ENCODE results near the gene WLS.

The WLS gene

GRCh38 chr1:68145418-68146126, 86.8 kb downstream of the WLS start:
- Histone ChIP-seq H3K4me3 (ENCODE audit: low read length) (no peak overlapping the region), H2AFZ (ENCODE audit: low read depth, low read length) (no peak overlapping the region), H3K9me3 (ENCODE audit: low read length) (no peaks in the 10 kb centered on the region), H3K36me3 (ENCODE audit: insufficient read depth, low read length) (peaks cover 75% of the 10 kb centered on the region), H3K27me3 (ENCODE audit: insufficient read depth, low read length) (no peaks in the 10 kb centered on the region), H3K4me1 (ENCODE audit: insufficient read depth, low read length) (peaks cover 33% of the 10 kb centered on the region)

DNA sequence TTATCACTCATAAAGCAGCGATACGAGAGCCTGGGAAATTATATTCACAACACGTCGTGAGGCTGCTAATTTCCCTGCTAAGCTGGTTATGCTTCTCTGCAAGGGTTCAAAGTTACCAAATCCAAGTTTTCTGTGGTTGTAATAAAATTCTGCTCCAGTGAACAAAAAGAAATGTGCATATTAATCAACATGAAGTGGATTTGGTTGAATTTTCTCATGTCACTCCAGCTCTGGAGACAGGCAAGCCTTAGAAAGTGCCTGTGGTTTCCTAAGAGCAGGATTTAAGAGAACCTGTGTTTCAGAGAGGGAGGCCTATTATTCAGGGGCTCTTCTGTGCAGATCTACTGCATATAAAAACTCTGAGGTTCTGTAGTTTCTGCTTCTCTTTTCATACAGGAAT, 87.5 kb downstream of the WLS start:
- no peaks in the 10 kb centered on the region for H3K27me3 ChIP-seq (ENCODE audit: insufficient read depth, low read length)
- no peak overlapping the region for H2AFZ ChIP-seq (ENCODE audit: low read depth, low read length)
- no peaks in the 10 kb centered on the region for H3K9me3 ChIP-seq (ENCODE audit: low read length)
- no peak overlapping the region for H3K4me3 ChIP-seq (ENCODE audit: low read length)
- H3K36me3 ChIP-seq (ENCODE audit: insufficient read depth, low read length), result peaks cover 71% of the 10 kb centered on the region
- H3K4me1 ChIP-seq (ENCODE audit: insufficient read depth, low read length), result peaks cover 40% of the 10 kb centered on the region

DNA sequence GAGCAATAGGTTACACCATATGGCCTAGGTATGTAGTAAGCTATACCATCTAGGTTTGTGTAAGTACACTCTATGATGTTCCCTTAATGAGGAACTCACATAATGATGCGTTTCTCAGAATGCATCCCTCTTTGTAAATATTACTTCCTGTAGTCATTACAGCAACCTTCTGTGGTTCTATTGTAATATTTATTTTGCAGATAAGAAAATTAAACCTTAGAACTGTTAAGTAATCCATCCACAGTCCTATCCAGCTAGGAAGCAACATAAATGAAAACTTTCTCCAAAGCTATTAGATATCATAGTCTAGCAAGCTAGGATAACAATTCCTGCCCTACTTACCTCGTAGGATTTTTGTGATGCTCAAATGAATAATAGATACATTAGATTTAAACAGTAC, 88.7 kb downstream of the WLS start:
- H3K4me1 ChIP-seq (ENCODE audit: insufficient read depth, low read length), result peaks cover 46% of the 10 kb centered on the region
- H3K36me3 ChIP-seq (ENCODE audit: insufficient read depth, low read length), result peaks cover 68% of the 10 kb centered on the region
- H3K27me3 ChIP-seq (ENCODE audit: insufficient read depth, low read length), result no peaks in the 10 kb centered on the region
- H2AFZ ChIP-seq (ENCODE audit: low read depth, low read length), result no peak overlapping the region
- no peaks in the 10 kb centered on the region for H3K9me3 ChIP-seq (ENCODE audit: low read length)
- H3K4me3 ChIP-seq (ENCODE audit: low read length), result no peak overlapping the region

GRCh38 chr1:68142461-68142860, 89.9 kb downstream of the WLS start:
- no peaks in the 10 kb centered on the region for H3K27me3 ChIP-seq (ENCODE audit: insufficient read depth, low read length)
- no peaks in the 10 kb centered on the region for H3K9me3 ChIP-seq (ENCODE audit: low read length)
- peaks cover 66% of the 10 kb centered on the region for H3K36me3 ChIP-seq (ENCODE audit: insufficient read depth, low read length)
- H3K4me3 ChIP-seq (ENCODE audit: low read length), result no peak overlapping the region
- peaks cover 46% of the 10 kb centered on the region for H3K4me1 ChIP-seq (ENCODE audit: insufficient read depth, low read length)
- H2AFZ ChIP-seq (ENCODE audit: low read depth, low read length), result no peak overlapping the region

DNA sequence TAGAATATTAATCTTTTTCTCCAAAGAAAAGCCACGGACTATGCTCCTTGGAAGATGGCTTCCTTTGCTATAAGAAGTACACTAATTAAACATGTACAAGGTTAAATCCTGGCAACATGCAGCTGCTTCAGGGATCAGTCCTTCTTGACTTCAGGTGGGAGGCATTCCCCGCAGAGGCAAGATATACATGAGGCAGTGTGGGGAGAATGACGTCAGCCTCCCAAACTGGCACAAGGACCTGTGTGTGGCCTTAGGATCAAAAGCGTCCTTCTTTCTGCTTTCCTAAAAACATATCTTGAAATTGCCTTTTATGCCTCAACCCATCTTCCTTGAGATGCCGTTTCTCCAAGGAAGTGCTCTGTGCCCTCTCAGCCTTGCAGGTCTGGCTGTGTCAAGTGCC, 90.3 kb downstream of the WLS start:
- H3K27me3 ChIP-seq (ENCODE audit: insufficient read depth, low read length), result no peaks in the 10 kb centered on the region
- no peak overlapping the region for H2AFZ ChIP-seq (ENCODE audit: low read depth, low read length)
- H3K9me3 ChIP-seq (ENCODE audit: low read length), result no peaks in the 10 kb centered on the region
- no peak overlapping the region for H3K4me3 ChIP-seq (ENCODE audit: low read length)
- H3K36me3 ChIP-seq (ENCODE audit: insufficient read depth, low read length), result peaks cover 66% of the 10 kb centered on the region
- H3K4me1 ChIP-seq (ENCODE audit: insufficient read depth, low read length), result peaks cover 46% of the 10 kb centered on the region

DNA sequence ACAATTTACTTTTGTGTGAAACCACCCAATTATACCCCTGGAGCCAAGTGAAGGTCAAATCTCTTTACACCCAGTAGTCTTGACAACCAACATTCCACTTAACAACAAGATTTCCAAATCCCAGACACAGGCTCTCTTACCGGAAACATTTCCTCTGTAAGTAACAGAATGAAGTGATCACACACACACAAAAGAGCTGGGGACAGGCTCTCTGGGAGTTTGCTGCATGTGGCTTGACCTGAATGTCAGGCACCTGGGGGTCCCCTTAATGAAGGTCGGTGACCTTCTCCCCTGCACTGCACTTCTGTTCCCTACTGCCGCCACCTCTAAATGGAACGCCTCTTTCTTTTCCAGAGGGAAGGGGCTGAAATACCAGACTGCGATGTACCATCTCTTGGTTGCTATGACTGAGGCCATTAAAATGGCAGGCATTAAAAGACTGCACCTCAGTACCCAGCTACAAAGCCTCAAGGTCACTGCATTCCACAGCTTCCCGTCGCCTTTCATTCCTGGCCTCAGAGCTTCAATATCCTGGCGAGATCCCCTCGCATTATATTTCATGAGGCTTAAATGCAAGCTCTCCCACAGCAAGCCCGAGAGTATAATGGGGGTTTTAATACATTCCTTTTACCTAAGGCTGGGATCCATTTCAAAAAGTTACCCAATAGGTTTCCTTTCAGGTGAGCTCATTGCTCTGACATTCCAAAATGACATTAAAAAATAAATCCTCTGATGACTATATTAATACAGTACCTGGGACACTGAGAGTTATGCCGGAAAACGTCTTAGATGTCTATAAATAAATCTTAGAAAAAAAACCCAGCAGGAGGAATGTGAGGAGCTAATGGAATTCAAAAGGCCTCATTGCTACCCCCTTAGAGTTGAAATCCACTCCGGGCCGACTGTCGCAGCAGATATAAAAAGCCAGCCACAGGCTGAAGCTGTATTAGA, 91.0 kb downstream of the WLS start:
- Histone ChIP-seq H3K4me3 (ENCODE audit: low read length) (no peak overlapping the region), H3K36me3 (ENCODE audit: insufficient read depth, low read length) (peaks cover 66% of the 10 kb centered on the region), H3K27me3 (ENCODE audit: insufficient read depth, low read length) (no peaks in the 10 kb centered on the region), H3K4me1 (ENCODE audit: insufficient read depth, low read length) (peaks cover 46% of the 10 kb centered on the region), H3K9me3 (ENCODE audit: low read length) (no peaks in the 10 kb centered on the region), H2AFZ (ENCODE audit: low read depth, low read length) (no peak overlapping the region)

- H3K36me3 ChIP-seq (ENCODE audit: insufficient read depth, low read length), result peaks cover 66% of the 10 kb centered on the region
- no peak overlapping the region for H2AFZ ChIP-seq (ENCODE audit: low read depth, low read length)
- H3K4me3 ChIP-seq (ENCODE audit: low read length), result no peak overlapping the region
- H3K9me3 ChIP-seq (ENCODE audit: low read length), result no peaks in the 10 kb centered on the region
- H3K27me3 ChIP-seq (ENCODE audit: insufficient read depth, low read length), result no peaks in the 10 kb centered on the region
- H3K4me1 ChIP-seq (ENCODE audit: insufficient read depth, low read length), result peaks cover 46% of the 10 kb centered on the region
Measured at GRCh38 chr1:68140536-68140935, 91.8 kb downstream of the WLS start.

DNA sequence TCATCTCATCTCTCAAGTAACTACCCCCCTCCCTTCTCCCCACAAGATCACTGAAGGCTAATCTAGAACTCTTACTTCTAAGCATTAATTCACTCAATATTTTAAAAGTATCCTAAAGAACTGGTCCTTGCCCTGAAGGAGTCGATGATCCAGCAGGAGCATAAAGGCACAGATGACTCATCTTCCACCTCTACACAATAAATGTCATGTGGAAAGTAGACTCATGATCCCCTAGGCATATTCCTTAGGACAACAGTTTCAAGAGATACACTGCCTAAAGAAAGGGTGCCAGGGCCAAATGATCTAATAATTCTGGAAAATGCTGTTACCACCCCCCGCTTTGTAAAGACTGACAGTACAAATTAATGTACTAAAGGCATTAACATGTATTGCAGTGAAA, 96.1 kb downstream of the WLS start:
- Histone ChIP-seq H3K27me3 (ENCODE audit: insufficient read depth, low read length) (no peaks in the 10 kb centered on the region), H3K4me3 (ENCODE audit: low read length) (no peak overlapping the region), H3K4me1 (ENCODE audit: insufficient read depth, low read length) (peaks cover 15% of the 10 kb centered on the region), H3K36me3 (ENCODE audit: insufficient read depth, low read length) (peaks cover 84% of the 10 kb centered on the region), H2AFZ (ENCODE audit: low read depth, low read length) (no peak overlapping the region), H3K9me3 (ENCODE audit: low read length) (no peaks in the 10 kb centered on the region)

DNA sequence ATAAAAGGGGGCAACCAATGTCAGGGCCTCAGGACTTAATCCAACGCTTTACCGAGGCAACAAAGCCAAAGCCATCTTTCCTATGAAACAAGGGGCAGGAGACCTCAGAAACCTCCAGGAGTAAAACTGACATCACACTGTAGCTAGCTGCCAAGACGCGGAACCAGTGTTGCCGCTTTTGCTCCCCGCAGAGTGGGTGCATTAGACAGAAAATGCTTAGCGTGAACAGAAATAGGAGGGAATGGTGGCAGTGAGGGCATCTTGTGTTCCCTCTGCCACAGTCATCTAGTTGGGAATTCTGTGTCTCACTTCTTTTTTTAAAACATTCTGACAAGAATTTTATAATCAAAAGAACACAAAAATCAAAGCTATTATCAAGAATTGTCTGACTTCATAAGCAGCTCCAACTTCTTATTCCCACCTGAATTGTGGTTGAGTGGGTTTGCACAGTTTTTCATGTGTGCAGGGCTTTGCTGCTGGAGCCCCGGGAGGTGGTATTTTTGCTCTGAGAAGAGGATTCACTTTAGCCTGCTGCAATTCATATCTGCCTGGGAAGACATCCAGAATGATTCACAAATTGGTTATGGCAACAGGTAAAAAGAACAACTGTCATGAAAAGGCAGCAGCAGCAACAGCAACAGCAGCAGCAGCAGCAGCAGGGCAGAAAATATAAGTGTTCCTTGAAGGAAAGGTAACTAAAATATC, 99.7 kb downstream of the WLS start:
- Histone ChIP-seq H3K9me3 (ENCODE audit: low read length) (no peaks in the 10 kb centered on the region), H3K36me3 (ENCODE audit: insufficient read depth, low read length) (peaks cover 94% of the 10 kb centered on the region), H2AFZ (ENCODE audit: low read depth, low read length) (no peak overlapping the region), H3K4me3 (ENCODE audit: low read length) (no peak overlapping the region), H3K4me1 (ENCODE audit: insufficient read depth, low read length) (no peaks in the 10 kb centered on the region), H3K27me3 (ENCODE audit: insufficient read depth, low read length) (no peaks in the 10 kb centered on the region)

DNA sequence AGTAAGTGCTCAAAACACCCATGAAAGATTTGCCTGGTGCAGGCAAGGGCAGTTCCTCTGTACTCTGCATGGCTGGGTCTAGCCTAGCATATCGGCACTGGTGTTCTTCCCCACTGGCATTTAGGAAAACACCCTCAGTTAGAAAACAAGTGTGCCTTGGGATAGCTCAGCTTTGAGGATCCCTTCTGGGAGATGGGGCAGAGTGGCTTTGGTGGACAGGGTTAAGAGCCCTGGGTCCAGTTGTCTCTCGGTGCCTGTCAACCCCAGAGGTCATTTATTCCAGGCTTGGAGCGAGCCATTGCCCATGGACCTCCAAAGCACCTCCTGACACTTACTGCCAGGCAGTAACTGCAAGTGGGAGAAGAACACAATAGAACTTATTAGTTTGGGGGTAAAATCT, 101.1 kb downstream of the WLS start:
- Histone ChIP-seq H3K4me1 (ENCODE audit: insufficient read depth, low read length) (no peaks in the 10 kb centered on the region), H2AFZ (ENCODE audit: low read depth, low read length) (no peak overlapping the region), H3K4me3 (ENCODE audit: low read length) (no peak overlapping the region), H3K9me3 (ENCODE audit: low read length) (no peaks in the 10 kb centered on the region), H3K27me3 (ENCODE audit: insufficient read depth, low read length) (no peaks in the 10 kb centered on the region), H3K36me3 (ENCODE audit: insufficient read depth, low read length) (peaks cover 94% of the 10 kb centered on the region)

GRCh38 chr1:68129536-68130250, 102.6 kb downstream of the WLS start:
- H3K27me3 ChIP-seq (ENCODE audit: insufficient read depth, low read length), result no peaks in the 10 kb centered on the region
- H3K36me3 ChIP-seq (ENCODE audit: insufficient read depth, low read length), result peaks cover 94% of the 10 kb centered on the region
- H2AFZ ChIP-seq (ENCODE audit: low read depth, low read length), result no peak overlapping the region
- H3K9me3 ChIP-seq (ENCODE audit: low read length), result no peaks in the 10 kb centered on the region
- H3K4me1 ChIP-seq (ENCODE audit: insufficient read depth, low read length), result no peaks in the 10 kb centered on the region
- no peak overlapping the region for H3K4me3 ChIP-seq (ENCODE audit: low read length)

DNA sequence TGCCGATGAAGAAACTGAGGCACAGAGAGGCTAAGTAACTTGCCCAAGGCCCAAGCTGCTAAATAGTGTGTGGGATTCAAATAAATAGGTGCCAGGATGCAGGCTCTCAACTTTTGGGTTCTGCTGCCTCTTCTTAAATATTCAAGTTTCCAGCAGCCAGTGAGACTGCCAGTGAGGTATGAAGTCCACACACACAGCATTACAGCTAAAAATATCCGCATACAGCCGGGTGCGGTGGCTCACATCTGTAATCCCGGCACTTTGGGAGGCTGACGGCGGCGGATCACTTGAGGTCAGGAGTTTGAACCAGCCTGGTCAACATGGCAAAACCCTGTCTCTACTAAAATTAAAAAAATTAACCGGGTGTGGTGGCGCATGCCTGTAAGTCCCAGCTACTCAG, 103.5 kb downstream of the WLS start:
- Histone ChIP-seq H3K27me3 (ENCODE audit: insufficient read depth, low read length) (no peaks in the 10 kb centered on the region), H3K4me3 (ENCODE audit: low read length) (no peak overlapping the region), H3K9me3 (ENCODE audit: low read length) (no peaks in the 10 kb centered on the region), H3K4me1 (ENCODE audit: insufficient read depth, low read length) (no peaks in the 10 kb centered on the region), H2AFZ (ENCODE audit: low read depth, low read length) (no peak overlapping the region), H3K36me3 (ENCODE audit: insufficient read depth, low read length) (peaks cover 94% of the 10 kb centered on the region)

Data from neuron (in vitro differentiated cells).